Activated CD4-positive, CD25-positive, alpha-beta regulatory T cell (primary cell): ENCODE measurements around the gene EOGT.

ENCODE experiments used
- DNase-seq, 4 experiments: peaks; one replicate each; lab custom pipeline; 2025; lab: John Stamatoyannopoulos, UW

EOGT gene

DNA sequence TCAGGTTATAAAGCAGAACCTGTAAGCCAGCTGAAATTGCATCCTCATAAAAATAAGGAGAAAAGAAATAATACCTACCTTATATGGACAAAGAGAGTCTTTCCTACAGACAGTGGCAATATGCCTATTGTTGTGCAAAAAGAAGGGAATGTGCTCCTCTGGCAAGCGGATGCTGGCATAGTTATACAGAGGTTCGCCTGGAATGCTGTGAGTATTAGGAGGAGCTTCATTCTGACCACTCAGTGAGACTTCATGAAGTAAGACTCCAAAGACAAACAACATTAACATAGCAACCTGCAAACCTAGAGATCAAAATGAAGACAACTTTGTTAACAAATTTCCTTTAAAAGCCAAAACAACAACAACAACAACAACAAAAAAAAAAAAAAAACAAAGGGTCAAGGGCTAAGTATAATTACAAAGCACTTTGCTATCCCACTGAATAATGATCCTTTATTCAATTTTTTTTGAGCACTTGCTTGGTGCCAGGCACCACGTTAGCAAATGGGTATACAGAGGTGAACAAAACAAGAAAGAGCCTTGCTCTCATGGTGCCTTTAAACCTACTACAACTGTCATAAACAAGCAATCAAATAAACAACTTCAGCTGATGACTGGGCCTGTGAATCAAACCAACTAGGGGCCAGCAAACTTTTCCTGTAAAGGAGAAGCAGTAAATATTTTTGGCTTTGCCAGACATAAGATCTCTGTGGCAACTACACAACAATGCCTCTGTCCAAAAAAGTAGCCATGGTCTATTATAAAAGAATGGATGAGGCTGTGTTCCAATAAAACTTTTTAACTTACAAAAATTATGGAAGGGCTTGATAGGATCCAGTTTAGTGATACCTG, 3.7 kb downstream of the EOGT start:
- no peak for DNase-seq

DNA sequence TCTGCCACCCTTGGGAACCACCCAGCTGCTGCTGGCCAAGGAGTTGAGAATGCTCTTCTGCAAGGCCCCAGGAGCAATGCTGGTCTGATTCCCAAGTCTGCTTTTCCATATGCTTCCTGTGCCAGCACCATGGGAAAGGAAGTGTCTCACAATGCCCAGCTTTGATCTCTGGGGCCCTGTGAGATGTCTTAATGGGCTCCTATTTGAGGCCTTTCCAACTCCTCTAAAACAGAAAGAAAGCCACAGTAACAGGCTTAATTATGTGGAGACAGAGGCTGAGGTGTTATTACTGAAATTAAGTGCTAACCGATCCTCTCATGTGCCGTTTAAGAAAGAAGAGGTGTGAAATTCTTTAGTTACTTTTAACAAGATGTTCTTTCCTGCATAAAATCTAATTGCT, 4.5 kb downstream of the EOGT start:
- no peak for DNase-seq

DNA sequence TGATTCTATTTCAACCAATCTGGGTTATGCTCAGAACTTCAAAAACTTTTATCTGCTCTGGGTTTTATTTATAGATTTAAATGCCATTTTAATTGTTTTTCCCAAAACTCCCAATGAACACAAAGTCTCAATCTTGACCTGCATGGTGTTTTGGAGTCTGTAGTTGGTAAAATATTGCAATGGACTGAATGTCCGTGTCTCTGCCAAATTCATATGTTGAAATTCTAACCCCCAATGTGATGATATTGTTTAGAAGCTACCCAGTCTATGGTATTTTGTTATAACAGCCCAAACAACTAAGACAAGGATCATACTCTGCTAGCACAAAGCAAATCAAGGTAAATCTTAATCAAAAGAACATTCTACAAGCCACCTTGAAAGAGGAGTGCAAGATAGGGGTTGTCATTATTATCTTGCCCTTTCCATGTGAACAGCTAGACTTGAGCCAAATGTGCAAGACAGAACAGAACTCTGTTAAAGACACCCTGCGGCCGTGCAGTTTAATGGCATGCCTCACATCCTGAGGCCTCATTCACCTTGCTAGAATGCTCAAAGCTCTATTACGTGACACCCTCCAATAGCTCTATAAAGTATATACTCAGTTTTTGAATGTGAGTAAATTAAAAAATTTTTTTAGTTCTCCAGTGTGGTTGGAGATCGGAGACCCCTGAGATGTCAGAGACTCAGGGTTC, 7.5 kb downstream of the EOGT start:
- no peak for DNase-seq

DNA sequence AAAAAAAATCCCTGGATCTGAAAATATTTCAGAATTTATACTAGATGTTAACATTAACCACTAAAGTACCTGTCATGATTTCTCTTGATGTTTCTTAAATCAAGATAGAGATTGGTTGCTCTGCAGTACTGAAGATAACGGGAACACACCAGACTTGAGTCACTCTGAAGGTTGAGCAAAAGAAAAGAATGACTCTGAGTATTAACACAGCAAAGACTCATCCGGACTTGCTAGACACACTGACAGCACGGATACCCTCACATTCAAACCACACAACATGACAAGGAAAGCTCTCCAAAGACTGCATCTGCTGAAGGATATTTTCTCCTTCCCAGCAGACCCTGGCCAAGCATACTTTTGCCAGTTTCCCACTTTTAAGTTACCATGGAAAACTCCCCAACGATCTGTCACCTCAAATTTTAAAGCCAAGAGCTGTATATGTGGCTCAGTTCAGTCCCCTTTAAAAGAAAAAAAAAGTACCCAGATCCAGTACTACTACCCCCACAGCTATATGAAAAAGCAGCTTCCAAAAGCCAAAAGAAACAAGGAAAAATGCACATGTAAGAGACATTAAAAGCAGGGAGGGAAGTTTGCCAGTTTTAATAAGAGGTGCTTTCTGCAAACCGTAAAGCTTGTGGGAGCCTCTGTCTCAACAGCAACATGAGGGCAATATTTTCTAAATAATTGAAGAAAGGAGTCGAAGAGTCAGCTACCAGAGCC, 8.3 kb downstream of the EOGT start:
- no peak for DNase-seq

DNA sequence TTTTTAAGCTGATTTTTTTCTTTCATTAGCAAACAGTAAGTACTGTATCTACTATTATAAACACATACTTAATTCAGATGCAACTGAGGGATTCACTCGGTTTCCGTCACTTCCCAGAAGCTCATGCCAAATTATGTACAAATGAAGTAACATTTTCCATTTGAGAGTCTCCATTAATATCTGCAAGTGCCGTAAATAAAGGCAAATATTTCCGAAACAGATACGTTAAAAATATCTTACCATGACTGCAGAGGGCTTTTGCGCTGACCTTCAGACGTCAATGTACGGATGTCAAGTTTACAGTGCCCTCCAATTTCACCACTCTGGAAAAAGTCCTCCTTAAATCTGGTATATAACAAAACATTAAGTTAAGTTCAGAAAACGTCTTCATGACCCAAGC, 9.3 kb downstream of the EOGT start:
- no peak for DNase-seq

DNA sequence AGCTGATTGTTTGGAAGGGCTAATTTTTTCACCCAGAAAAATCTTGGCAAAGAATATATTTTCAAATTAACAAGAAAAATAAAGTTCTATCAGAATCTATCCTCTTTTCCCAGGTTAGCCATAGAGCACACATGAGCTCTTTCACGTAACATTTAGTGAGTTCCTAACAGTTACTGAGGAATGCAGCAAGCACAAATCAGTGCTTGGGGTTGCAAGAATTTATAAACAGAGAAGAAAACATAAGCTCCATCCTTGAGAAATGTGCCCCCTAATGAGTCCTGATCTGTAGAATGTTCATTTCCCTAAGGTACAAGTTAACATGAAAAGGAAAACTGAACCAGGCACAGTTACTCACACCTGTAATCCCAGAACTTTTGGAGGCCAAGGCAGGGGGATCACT, 13.9 kb downstream of the EOGT start:
- DNase-seq, result no peak

DNA sequence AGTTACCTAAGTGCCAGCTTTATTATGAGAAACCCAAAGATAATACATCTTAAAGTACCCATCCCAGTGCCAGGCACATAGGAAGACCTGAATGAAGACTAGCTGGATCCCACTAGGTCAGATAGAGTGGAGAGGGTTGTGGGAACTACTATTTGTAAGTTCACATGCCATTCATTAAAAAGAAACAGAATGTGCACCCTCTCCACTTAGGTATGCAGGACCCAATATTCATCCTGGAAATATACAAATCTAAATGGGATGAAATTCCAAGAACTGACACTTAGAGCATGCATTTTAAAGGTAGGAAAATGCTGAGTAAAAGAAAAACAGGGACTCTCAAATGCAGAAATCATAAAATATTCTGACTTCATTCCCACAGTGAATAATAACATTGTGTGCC, 14.3 kb downstream of the EOGT start:
- DNase-seq, result no peak

DNA sequence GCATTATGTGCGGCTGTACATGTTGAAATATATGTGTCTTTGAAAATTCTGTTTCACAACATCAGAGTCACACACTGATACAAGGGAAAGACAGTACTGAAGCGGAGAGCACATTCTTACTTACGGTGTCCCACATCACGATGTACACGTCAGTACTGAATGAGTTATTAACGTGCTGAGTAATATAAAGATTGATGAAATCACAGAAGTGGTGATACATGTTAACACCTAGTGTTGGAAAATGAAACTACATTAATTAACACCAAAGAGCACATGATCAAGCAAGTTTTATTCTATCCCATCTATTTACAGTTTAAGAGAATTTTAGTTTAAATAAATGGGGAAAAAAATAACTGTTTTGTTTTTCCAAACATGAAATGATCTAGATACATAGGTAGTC, 15.6 kb downstream of the EOGT start:
- no peak for DNase-seq

DNA sequence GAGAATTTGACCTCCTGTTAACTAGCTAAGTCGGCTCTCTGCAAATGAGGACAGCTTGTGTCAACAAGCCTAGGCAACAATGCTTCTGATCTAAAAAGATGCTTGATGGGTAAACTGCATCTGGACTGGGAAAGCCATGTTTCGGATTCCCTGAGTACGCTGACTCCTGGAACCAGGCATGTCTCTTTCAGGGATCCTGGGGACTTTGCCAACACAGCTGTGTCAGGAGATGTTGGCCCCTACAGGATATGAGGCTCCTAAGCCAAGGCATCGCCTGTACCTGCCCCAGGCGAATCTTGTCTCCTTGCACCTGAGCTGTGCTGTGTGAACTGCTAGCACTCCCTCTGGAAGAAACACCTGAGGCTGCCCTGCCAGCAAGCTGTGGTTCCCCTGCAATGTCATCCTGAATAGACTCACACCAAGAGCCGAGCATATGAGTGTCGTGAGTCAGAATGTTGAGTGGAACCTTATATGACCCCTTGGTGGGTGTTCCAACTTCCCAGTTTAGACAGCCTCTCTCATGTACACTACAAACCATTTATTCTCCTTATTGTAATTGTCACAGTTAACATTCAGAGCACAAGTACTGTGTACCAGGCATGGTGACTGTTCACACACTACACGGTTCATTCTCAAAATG, 17.0 kb downstream of the EOGT start:
- no peak for DNase-seq

DNA sequence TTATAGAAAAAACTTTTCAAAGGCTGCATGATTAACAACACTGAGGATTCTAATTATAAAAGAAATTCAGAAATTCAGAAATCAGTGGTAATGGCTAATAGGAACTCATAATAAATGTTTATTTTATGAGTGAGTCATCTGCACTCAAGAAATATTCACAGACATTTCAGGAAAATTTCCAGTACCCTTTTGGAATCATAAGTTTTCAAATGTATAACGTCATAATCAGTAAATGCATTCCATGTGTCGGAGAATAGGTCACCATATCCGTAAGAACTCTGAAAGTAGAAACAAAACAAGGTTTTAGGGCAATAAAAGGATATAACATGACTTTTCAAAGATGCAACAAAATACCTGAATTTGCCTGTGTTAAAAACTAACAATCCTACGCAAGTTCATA, 24.7 kb downstream of the EOGT start:
- no peak for DNase-seq

DNA sequence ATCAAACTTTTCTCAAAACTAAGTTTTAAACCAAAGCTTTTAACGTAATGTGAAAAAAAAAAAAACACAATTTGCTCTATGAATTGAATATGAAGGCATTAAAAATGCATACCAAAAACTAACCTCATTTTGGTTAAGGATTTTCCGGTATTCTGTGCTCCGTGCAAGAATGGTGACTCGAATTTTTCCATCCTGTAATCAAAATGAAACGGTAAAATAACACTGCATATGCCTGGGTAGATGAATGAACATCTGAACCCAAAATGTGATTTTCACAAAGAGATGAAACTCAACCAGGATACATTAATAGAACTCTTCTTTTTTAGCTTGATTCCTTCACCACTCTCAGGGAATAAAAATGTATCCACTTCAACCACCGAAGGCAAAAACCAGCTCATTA, 26.2 kb downstream of the EOGT start:
- no peak for DNase-seq

DNA sequence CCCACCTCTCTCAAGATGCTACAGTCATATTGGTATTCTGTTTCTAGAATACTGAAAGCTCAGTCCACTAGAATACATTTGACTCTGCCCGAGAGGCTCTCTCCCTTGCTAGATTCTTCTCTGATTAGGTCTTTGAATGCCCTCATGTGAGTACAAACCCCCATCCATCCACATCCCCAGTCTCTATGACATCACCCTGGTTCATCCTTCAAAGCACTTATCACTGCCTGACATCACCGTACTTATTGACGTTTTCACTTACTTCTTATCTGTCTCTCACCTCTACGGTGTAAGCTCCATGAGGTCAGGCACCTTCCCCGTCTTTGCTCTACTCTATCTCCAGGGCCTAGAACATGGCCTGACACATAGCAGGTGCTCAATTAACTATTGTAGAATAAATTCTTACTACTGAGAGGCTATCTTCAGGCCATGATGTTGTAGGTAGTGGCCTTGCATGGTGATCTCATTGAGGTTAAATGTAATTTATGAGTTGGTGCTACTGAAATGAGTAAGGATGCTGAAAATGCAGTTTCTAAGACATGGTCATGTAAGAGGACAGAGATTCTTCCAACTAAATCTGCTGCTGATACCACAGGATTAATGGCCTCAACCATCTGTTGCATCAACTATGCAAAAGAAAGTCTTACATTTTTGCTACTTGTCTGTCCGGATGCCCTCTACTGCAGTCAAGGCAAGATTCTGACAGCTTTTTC, 26.8 kb downstream of the EOGT start:
- DNase-seq, result no peak

DNA sequence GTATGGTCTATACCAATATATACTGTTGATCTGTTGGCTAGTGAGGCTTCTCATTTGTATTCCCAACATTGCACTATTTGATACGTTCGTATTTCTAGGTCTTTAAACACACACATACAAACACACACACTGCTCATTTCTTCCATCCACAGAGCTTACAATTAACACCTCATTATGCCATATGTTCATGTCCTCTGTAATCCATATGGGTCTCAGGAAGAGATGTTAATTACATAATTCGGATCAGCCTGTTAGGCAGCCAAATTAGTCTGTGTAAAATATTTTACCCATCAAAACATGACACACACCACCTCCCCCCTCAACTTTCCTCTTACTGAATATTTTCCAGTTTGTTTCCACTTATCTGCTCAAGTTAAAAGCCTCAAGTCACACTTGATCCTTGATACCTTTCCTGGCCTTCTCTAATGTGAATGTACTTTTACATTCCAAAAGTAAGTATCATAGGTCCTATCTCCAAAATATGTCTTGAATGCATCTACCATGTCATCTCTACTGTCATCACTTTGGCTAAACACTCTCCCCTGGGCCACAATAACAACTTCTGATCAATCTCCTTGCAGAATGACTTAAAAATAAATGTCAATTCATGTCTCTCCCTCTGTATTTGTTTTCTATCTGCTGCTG, 28.2 kb downstream of the EOGT start:
- no peak for DNase-seq

DNA sequence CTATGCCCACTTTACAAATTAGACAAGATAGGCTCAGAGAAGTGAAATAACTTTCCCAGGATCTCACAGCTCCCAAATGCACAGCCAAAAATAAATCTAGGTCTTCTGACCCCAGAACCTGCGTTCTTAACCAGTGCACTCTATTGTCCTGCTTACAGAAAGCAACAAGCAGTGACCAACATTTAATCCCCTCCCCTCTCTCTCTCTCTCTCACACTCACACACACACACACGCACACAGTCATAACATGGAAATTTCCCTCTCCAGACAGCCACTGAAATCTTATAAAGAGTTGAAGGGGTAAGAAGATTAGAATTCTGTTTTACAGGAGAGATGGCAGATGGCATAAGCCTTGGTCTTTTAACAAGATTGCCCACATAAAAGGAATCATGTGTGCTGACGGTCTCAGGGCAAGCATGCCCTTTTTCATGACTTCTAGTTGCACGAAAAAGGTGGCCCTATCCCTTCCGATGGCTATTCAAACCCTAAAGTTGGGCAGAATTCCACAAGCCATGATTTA, 29.4 kb downstream of the EOGT start:
- no peak for DNase-seq

DNA sequence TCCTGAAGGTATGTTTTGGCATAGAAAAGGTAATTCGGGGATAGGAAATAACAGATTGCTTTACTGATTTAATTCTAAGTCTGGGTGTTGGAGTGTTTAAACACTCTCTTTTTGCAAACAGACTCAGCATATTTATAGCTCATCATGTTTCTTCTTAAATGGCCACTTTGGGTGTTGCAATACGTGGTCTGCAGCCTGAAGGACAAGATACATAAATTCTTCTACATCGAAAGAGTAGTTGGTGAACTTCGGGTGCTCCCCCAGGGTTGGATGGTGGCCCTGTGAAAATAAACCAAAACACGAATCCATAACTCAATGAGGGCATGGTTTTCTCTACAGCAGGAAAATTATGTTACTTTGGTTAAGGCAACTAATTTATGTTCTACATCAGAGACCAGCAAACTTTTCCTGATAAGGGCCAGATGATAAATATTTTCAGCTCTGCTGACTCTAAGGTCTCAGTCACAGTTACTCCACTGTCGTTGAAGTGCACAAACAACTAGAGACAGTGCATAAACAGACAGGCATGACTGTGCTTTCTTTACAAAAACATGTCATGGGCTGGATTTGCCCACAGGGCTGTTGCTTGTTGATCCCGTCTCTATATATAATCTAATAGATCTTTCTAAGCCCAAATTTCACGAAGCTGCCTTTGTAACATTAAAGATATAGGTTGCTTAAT, 35.9 kb downstream of the EOGT start:
- DNase-seq, result no peak

DNA sequence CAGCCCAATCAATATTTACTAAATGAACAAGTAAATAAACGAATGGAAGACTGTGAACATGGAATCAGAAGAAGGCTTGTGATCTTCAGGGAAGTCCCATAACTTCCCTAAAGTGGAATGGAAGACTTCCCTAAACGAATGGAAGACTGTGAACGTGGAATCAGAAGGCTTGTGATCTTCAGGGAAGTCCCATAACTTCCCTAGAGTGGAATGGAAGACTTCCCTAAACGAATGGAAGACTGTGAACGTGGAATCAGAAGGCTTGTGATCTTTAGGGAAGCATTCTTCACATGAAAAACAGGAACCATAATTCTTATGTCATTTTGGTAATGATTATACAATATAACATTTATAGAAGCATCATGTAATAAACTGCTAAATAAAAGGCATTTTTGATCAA, 38.8 kb downstream of the EOGT start:
- DNase-seq, result no peak

DNA sequence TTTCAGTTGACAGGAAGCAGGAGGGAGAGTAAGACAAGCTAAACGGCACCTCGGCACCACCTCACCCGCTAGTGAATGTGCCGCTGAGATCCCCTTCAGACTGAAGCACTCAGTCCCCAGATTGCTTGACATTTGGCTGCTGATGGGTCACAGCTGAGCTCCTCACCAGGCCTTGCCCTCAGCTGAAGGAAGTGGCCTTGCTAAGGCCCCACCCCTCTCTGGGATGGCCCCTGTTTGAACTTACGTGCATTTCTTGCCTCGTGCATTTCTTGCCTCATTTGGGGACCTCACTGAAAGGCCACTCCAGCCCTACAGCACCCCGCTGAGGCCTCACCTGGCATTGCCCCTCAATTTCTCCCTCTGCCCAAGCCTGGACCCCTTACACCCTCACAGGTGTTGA, 39.8 kb downstream of the EOGT start:
- DNase-seq, result no peak

DNA sequence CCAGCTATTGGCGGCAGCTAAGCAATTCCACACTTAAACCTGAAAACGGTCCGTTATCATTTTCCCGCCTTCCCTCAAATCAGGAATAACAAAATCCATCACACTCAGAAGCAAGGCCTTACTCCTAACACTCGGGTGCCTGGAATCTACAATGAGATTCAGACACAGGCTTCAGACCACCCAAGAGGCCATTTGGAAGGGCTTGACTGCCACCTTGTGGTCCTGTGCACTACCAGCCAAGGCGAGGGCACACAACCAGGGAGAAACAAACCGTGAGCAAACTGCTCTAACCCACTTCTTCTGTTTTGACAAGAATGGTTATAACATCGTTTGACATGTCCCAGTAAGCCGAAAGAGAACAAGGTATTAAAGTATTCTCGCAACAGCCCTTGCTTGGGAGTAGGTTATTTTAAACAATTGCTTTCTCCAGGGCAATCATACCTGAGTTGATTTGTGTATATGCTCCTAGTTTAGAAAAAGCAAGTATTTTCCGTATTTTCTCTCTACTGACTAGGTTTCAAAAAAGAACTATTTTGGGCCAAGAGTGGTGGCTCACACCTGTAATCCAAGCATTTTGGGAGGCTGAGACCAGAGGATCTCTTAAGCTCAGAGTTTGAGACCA, 41.0 kb downstream of the EOGT start:
- peak in 1 of 4 experiments; percentile 11 for DNase-seq

DNA sequence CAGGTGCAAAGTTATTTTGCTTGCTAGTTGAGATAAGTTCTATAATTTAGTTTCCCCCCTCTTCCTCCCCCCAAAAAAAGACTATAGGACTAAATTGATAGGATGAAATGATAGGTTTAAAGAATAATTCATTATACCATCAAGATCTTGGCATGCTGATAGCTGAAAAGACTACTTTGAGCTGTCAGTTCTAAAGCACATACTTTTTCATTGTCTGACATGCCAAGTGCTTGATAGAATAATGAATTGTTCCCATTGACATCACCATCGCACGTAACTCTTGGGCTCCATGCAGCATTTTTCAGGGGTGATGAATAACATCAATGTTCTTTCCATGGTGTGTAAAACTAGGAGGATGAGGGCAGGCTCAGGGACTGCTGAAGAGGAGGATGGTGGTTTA, 48.8 kb downstream of the EOGT start:
- no peak for DNase-seq

DNA sequence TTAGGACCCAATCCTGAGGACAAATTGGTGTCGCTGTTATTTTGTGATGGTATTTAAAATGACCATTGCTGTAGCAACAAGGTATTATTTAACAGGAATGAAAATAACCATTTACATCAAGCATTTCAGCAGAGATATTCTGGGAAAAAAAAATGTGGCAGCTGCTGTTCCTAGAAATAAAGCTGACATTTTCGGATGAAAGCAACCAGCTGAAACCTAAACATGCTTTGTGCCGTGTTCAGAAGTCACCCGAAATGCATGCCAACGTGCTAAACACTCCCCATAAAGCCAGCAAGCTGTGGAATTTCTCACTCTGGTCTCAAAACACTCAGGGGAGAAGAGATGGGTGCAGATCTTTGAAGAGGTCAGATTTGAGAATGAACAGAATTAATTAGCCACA, 49.6 kb downstream of the EOGT start:
- no peak for DNase-seq
